Measurements from ENCODE around the gene NME4.
"Not testable (repeated sequence)": the region's sequence is repeated elsewhere in the genome, so short reads cannot be mapped to it uniquely, and the experiment has no call there.

NME4 gene

GRCh38 chr16:397135-397661, at the start of gene NME4:
Gene NME4, plus strand, starts transcription at chr16:397199. Its CDS starts 24 bp downstream, at chr16:397223.
- no peak for DNase-seq (ENCODE audit: low read depth)

GRCh38 chr16:347203-347602, 49.8 kb upstream of the NME4 start:
- no peak for DNase-seq (ENCODE audit: low read depth)

GRCh38 chr16:348495-348894, 48.5 kb upstream of the NME4 start:
- not testable (repeated sequence) for DNase-seq (ENCODE audit: low read depth)

GRCh38 chr16:349211-349610, 47.8 kb upstream of the NME4 start:
- no peak for DNase-seq (ENCODE audit: low read depth)

- DNase-seq (ENCODE audit: low read depth) = no peak
Measured at GRCh38 chr16:350203-350602, 46.8 kb upstream of the NME4 start.

- no peak for DNase-seq (ENCODE audit: low read depth)
Measured at GRCh38 chr16:351804-352520, 45.0 kb upstream of the NME4 start.

GRCh38 chr16:352547-353403, 44.2 kb upstream of the NME4 start, which contains the start of gene AXIN1:
Gene AXIN1, minus strand, starts transcription at chr16:352723. Its CDS starts 5,698 bp downstream, at chr16:347025.
- DNase-seq (ENCODE audit: low read depth) = peak; percentile 100

- no peak for DNase-seq (ENCODE audit: low read depth)
Measured at GRCh38 chr16:353404-354290, 43.4 kb upstream of the NME4 start.

- DNase-seq (ENCODE audit: low read depth) = no peak
Measured at GRCh38 chr16:354291-354881, 42.6 kb upstream of the NME4 start.

- DNase-seq (ENCODE audit: low read depth) = peak; percentile 35
Measured at GRCh38 chr16:354971-355461, 42.0 kb upstream of the NME4 start.

- no peak for DNase-seq (ENCODE audit: low read depth)
Measured at GRCh38 chr16:356741-357140, 40.3 kb upstream of the NME4 start.

GRCh38 chr16:359067-359763, 37.8 kb upstream of the NME4 start:
- no peak for DNase-seq (ENCODE audit: low read depth)

GRCh38 chr16:359871-360697, 36.9 kb upstream of the NME4 start:
- no peak for DNase-seq (ENCODE audit: low read depth)

- no peak for DNase-seq (ENCODE audit: low read depth)
Measured at GRCh38 chr16:360698-361336, 36.2 kb upstream of the NME4 start.

- DNase-seq (ENCODE audit: low read depth) = no peak
Measured at GRCh38 chr16:361341-361871, 35.6 kb upstream of the NME4 start.

- peak; percentile 53 for DNase-seq (ENCODE audit: low read depth)
Measured at GRCh38 chr16:361872-362701, 34.9 kb upstream of the NME4 start.

- not testable (repeated sequence) for DNase-seq (ENCODE audit: low read depth)
Measured at GRCh38 chr16:362702-362999, 34.3 kb upstream of the NME4 start.

- DNase-seq (ENCODE audit: low read depth) = no peak
Measured at GRCh38 chr16:363110-363765, 33.8 kb upstream of the NME4 start.
